Measurements from ENCODE around the gene CLOCK. TPM values are rescaled to one million over a fixed set of nuclear protein-coding genes. Genes with fewer than 3 reads are reported as not detected.

CLOCK gene
- total and polyA plus RNA-seq, 10 of the 15 experiments (the other 5 are each of a cell fraction or from before 2014, with no cell fraction given), result 2.8 to 11.7 (median 10.4) TPM

GRCh38 chr4:55406545-55406944 is 140.2 kb downstream of the CLOCK start (continued):
- no peak for TF ChIP-seq MYC (IDR thresholded peaks at IDR 0.05; ENCODE audit: insufficient read depth, insufficient read length, insufficient replicate concordance, low read length, severe bottlenecking)

GRCh38 chr4:55405073-55405472 is 141.6 kb downstream of the CLOCK start:
- Histone ChIP-seq H3K4me2 (ENCODE audit: control insufficient read depth, insufficient read depth) (no peak overlapping the region), H4K20me1 (ENCODE audit: control insufficient read depth, insufficient read depth) (peaks cover 3% of the 10 kb centered on the region; the same call in 1 of the 2 replicates), H3K9ac (ENCODE audit: control insufficient read depth, insufficient read depth, low read length) (no peak overlapping the region), H3K4me1 (ENCODE audit: control insufficient read depth, insufficient read depth, low read length) (no peaks in the 10 kb centered on the region), H3K9me3 (replicated peaks; ENCODE audit: control insufficient read depth, insufficient read depth, low read length) (no peaks in the 10 kb centered on the region; the same call in 2 of the 3 replicates), H3K36me3 (ENCODE audit: control insufficient read depth in 2 of 2, insufficient read depth in 2 of 2, low read length in 1 of 2) (peaks cover 0 to 19% of the 10 kb centered on the region in 2 experiments; a peak in 2 of 4 replicates), H3K27me3 (replicated peaks in 1 of 2; ENCODE audit: control insufficient read depth in 2 of 2, insufficient read depth in 2 of 2, low read length in 1 of 2) (no peaks in the 10 kb centered on the region), H2AFZ (ENCODE audit: control insufficient read depth, low read depth, low read length) (no peak overlapping the region), H3K79me2 (ENCODE audit: control insufficient read depth, insufficient read depth, low read length) (peaks cover 81% of the 10 kb centered on the region), H3K27ac (ENCODE audit: control insufficient read depth, insufficient read depth) (no peak overlapping the region), H3K4me3 (no peak overlapping the region)
- no peak for DNase-seq (ENCODE audit: low read depth, low spot score)
- in situ Hi-C loops (cut with MboI), result loop anchor here (10.0 to 25.0 kb wide), 2 partner anchors 330 to 457 kb away; partner anchors contain the start of gene EXOC1
- CTCF ChIA-PET, result interaction anchor here (2.1 kb wide), 1 partner anchor 149 kb away, joined by 6 read pairs; no protein-coding TSS in a partner anchor
- WGBS (ENCODE audit: insufficient coverage, insufficient replicate concordance, low lambda C conversion rate, missing lambda C conversion rate), result 97% methylated on average over 3 of the region's 3 CpGs
- POLR2A ChIA-PET, result no interaction called here
- RAD21 ChIA-PET (ENCODE audit: unreplicated experiment), result no interaction called here
- SMC1A ChIA-PET (ENCODE audit: uncharacterized antibody, unreplicated experiment), result no interaction called here
- TF ChIP-seq PKNOX1 (IDR thresholded peaks at IDR 0.05) (no peak), ATF7 (IDR thresholded peaks at IDR 0.05; ENCODE audit: low read depth) (peak; percentile 26; the same call in 1 of the 2 replicates)
- ATAC-seq, result no peak
- BruUV-seq (replicated peaks), result no TSS peak
- intact Hi-C loops (cut with micrococcal nuclease; ENCODE audit: unreplicated experiment), result loop anchor here (10.0 kb wide), 1 partner anchor 900 kb away; no protein-coding TSS in a partner anchor
- FAIRE-seq, result peak; percentile 23
